Astrocyte of the cerebellum (primary cell): ENCODE measurements around the gene RPS3.
"Not testable (repeated sequence)": the region's sequence is repeated elsewhere in the genome, so short reads cannot be mapped to it uniquely, and the experiment has no call there.

Experiments used
- DNase-seq: peaks from one replicate; pipeline ENCODE4 v3.0.0-alpha.2; 2011; ENCODE audit warnings: low read depth
- H3K4me3 ChIP-seq: 2 replicates; pipeline ENCODE4 v1.5.1; 2011; ENCODE audit warnings: mild to moderate bottlenecking, low read depth, low read length, moderate library complexity
- in situ Hi-C: cut with HindIII; loops from 2 replicates; pipeline ENCODE4 v1.10.0; 2017; ENCODE audit warnings: low sequenced_read_pairs
- TF ChIP-seq, protein P1 (sequence below): IDR thresholded peaks from 2 replicates; pipeline ENCODE4 v1.5.1; 2012; ENCODE audit warnings: low read length, low read depth, moderate library complexity, mild to moderate bottlenecking; ENCODE audit errors: missing control alignments

The RPS3 gene

DNA sequence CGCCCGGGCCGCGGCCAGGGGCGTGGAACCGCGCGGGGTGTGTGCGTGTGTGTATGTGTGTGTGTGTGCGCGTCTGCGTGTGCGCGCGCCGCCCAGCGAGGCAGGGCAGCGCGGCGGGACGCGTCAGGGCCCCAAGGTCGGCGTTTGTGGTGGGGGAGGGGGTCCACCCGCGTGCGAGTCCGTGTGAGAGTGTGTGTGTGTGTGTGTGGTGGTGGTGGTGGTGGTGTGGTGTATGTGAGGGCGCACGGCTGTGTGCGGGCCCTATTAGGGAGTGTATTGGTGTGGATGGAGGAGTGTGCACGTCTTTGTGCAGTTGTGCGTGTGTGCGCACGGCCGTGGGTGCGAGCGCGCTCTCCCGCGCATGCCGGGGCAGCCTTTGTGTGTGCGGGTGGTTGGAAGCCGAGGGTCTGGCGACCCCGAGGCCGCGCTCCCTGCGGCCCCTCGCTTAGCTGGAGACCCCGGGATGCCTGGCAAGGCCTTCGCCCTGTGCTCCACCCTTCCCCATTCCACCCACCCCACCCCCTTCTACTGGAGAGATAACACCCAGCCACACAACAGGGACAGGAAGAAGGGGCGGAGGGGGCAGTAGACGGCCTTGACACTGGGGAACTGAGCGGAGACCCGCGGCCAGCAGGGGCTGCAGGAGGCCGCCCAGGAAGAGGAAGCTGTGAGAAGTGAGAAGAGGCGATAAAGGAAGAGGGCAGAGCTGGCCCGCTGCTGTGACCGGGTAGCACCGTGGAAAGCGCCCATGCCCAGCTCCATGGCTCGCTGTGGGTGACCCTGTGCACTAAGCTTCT, 47.3 kb upstream of the RPS3 start:
- no peak for DNase-seq
- in situ Hi-C loops: no loop called here
- peak overlapping the region; percentile 47 for H3K4me3 ChIP-seq
- TF ChIP-seq, protein P1, sequence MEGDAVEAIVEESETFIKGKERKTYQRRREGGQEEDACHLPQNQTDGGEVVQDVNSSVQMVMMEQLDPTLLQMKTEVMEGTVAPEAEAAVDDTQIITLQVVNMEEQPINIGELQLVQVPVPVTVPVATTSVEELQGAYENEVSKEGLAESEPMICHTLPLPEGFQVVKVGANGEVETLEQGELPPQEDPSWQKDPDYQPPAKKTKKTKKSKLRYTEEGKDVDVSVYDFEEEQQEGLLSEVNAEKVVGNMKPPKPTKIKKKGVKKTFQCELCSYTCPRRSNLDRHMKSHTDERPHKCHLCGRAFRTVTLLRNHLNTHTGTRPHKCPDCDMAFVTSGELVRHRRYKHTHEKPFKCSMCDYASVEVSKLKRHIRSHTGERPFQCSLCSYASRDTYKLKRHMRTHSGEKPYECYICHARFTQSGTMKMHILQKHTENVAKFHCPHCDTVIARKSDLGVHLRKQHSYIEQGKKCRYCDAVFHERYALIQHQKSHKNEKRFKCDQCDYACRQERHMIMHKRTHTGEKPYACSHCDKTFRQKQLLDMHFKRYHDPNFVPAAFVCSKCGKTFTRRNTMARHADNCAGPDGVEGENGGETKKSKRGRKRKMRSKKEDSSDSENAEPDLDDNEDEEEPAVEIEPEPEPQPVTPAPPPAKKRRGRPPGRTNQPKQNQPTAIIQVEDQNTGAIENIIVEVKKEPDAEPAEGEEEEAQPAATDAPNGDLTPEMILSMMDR: no peak

DNA sequence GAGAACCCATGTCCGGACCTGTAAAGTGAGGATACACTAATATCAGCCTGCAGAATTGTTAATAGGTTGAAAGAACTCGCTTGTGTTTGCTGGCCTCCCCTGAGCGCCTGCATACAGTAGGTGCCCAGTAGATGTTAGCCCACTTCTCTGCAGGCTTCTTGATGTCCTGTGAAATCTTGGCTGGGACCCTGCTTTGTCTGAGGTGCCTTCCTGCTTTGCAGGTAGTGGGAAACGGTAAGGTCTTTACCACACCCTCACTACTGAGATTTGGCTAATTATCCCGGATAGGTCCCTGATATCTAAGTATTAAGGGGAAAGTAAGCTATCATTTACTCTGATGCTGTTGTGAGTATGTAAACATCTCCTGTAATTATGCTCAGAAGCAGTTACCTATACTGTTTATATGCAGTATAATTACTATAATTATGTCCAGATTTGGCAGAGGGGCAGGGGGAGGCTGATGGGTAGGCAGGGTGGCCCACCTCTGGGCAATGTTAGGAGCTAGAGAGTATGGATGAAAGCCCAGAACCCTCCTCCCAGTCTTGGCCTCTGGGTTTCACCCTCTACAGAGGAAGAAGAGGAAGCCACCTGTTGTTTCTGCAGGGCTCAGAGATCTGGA, 46.6 kb upstream of the RPS3 start:
- in situ Hi-C loops: no loop called here
- no peak for DNase-seq
- no peak overlapping the region for H3K4me3 ChIP-seq
- TF ChIP-seq, protein P1: no peak

DNA sequence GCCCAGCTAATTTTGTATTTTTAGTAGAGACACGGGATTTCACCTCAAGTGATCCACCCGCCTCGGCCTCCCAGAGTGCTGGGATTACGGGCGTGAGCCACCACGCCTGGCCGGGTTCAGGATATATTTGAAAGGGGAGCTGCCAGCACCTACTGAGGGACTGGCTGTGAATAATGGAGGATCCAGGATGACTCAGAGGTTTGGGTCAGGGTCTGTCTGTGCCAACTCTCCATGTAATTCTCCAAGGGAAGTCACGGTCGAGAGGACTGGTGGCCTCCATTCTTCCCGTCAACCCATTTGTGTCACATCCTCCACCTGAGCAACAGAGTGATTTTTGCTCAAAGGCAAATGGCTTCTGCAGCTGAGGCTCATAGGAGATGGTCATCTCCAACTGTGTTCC, 44.3 kb upstream of the RPS3 start:
- TF ChIP-seq, protein P1: no peak
- in situ Hi-C loops: no loop called here
- DNase-seq: no peak
- H3K4me3 ChIP-seq: no peak overlapping the region

DNA sequence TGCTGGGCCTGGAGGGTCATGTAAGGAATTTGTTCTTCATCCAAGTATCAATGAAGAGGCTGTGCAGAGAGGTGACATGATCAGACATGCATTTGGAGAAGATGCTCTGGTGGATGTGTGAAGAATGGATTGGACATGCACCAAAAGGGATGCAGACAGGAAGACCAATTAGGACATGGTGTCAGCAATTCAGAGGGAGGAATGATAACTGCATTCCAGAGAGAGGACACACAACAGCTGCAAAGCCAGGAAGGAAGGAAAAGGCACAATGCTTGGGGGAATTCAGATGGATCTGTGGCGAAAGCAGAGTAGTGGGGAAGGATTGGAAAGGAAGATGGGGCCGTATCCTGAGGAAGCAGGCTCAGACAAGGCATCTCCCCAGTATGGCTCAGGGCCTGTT, 42.7 kb upstream of the RPS3 start:
- TF ChIP-seq, protein P1: no peak
- in situ Hi-C loops: no loop called here
- no peak for DNase-seq

DNA sequence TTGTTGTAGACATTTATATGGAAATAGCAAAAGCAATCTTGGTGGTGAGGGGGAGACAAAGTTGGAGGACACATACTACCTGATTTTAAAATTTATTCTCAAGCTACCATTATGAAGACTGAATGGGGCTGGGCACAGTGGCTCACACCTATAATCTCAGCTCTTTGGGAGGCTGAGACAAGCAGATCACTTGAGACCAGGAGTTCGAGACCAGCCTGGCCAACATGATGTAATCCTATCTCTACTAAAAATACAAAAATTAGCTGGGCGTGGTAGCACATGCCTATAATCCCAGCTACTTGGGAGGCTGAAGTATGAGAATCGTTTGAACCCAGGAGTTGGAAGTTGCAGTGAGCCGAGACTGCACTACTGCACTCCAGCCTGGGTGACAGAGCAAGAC, 37.0 kb upstream of the RPS3 start:
- not testable (repeated sequence) for H3K4me3 ChIP-seq, DNase-seq
- in situ Hi-C loops: loop anchor here (5.0 kb wide), 2 partner anchors 40 to 85 kb away; no protein-coding TSS in a partner anchor

More for the DNA sequence above, 42.7 kb upstream of the RPS3 start:
- H3K4me3 ChIP-seq: no peak overlapping the region

DNA sequence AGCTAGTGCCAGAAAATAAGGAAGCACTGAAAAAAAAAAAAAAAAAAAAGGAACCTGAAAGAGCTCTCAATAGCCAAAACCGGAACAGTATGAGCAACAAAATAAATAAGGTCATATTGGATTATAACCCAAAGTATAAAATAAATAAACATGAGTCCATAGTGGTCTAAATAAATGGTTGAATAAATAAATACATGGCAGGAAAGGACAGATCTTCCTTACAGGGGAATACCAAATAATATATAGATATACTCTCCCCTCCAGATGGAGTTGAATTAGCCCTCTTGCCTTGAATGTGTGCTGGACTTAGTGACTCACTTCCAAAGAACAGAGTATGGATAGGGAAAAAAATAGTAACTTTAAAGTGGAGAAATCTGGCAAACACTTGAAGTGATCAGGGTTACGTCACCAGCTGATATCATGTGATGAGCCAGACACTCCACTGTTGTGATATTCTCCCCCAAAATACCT, 33.6 kb upstream of the RPS3 start:
- no peak for DNase-seq
- in situ Hi-C loops: no loop called here
- H3K4me3 ChIP-seq: no peak overlapping the region
- TF ChIP-seq, protein P1: no peak

DNA sequence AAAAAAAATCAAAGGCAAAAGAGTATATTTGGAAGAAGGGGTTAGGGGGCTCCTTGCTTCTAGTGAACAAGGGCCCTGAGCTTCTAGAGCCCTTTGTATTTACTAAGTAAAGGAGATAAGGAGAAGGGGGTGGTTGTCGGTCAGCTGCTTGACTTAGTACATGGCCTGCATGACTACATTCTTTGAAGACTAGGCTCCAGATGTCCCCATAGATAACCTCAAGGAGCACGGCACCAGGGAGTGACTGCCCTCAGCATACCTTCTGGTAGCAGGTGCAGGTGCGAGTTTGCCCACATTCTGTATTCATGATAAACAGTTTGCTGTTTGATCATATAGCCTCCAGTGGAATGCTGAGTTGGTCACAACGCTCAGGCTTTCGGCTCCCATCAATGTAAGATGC, 32.5 kb upstream of the RPS3 start:
- in situ Hi-C loops, DNase-seq, H3K4me3 ChIP-seq: not testable (repeated sequence)
